DMS 273 (cell line): ENCODE measurements around the gene BBOX1.
"Not testable (repeated sequence)": the region's sequence is repeated elsewhere in the genome, so short reads cannot be mapped to it uniquely, and the experiment has no call there.

Experiments
- DNase-seq: peaks from one replicate; lab custom pipeline; 2025; ENCODE audit not compliant: unreplicated experiment; lab: John Stamatoyannopoulos, UW

Gene BBOX1

DNA sequence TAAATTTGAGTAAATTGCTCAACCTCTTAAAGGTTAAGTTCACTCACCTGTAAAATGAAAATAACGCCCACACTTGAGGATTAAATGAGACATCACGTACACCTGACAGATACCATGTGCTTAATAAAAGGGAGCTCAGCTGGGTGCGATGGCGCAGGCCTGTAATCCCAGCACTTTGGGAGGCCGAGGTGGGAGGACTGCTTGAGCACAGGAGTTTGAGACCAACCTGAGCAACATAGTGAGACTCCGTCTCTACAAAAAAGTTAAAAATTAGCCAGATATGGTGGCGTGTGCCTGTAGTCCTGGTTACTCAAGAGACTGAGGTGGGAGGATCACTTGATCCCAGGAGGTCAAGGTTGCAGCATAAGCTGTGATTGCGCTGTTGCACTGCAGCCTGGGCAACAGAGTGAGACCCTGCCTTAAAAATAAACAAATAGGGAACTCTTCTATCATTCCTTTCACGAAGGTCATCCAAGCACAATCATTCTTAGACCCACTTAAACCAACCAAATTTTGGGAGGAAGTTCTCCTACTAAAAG is 134.1 kb downstream of the BBOX1 start:
- DNase-seq: no peak

DNA sequence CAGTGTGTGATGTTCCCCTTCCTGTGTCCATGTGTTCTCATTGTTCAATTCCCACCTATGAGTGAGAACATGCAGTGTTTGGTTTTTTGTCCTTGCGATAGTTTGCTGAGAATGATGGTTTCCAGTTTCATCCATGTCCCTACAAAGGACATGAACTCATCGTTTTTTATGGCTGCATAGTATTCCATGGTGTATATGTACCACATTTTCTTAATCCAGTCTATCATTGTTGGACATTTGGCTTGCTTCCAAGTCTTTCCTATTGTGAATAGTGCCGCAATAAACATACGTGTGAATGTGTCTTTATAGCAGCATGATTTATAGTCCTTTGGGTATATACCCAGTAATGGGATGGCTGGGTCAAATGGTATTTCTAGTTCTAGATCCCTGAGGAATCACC is 134.9 kb downstream of the BBOX1 start:
- DNase-seq: not testable (repeated sequence)
